NCI-H82 (cell line): Measurements from ENCODE around the gene EPHA1.

Experiments used
- DNase-seq: peaks from one replicate; lab custom pipeline; 2025; lab: John Stamatoyannopoulos, UW

EPHA1 gene

DNA sequence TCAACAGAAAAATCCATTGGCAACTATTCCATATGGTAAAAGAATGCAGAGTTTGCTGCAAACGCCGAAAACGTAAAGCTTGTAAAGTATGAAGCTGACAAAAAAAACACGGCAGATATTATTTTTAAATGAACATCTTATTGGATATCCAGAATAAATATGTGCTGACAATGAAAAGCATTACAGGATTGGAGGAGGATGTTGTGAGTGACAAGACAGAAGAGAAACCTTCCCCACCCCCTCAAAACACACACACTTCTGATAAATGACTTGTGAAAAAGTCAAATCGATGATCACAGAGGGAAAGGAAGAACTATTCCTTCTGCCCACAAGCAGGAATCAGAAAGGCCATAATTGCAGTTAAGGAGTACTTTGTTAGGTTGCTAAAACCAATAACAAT, 60.7 kb downstream of the EPHA1 start:
- DNase-seq: no peak

GRCh38 chr7:143346018-143346417, 62.6 kb downstream of the EPHA1 start:
- no peak for DNase-seq

GRCh38 chr7:143345428-143345900, 63.2 kb downstream of the EPHA1 start:
- peak; percentile 82 for DNase-seq

DNA sequence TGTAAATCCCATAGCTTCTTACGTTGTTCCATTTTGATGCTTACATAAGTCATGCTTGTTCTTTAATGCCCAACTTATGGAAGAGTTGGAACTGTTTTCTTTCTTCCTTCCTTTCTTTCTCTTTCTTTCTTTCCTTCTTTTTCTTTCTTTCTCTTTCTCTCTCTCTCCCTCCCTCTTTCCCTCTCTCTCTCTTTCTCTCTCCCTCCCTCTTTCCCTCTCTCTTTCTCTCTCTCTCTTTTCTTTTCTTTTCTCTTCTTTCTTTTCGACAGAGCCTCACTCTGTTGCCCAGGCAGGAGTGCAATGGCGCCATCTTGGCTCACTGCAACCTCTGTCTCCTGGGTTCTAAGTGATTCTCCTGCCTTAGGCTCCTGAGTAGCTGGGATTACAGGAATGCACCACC, 65.1 kb downstream of the EPHA1 start:
- DNase-seq: no peak

GRCh38 chr7:143341842-143342241, 66.8 kb downstream of the EPHA1 start:
- no peak for DNase-seq
